Measurements from ENCODE around the gene CYREN.
A peak's percentile ranks its signal among the peaks of the same experiment; 100 is the strongest.
"Not testable (repeated sequence)": the region's sequence is repeated elsewhere in the genome, so short reads cannot be mapped to it uniquely, and the experiment has no call there.

CYREN gene

DNA sequence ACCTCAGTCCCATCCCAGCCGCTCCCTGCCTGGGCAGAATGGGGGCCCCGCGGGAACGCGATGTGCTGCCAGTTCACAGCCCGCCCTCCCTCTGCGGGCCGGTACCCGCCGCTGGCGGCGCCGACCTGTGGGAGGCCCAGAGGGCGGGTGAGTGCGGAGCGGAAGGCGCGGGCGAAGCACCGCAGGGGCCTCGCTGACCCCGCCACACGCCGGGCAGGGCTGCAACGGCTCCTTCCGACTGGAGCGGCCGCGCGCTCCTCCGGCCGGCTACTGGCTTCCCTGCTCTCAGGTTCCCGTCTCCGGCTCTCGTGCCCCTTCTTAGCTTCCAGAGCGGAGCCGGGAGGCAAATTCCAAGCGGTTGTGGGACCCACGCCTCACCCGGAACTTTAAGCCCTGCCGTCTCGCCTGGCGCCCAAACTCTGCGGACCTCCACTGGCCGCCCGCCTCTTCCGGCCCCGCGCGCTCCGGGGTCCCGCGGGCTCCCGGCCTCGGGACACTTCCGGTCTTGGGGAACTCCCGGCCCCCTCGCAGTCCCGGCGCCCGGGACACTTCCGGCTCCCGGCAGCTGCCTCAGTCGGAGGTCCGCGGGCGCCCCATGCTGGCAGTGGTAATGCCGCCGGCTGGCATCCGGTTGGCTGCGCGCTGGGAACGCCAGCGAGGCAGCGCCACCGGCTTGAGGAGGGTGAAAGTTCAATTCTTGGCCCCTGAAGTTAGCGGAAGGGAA is at the start of gene CYREN:
CYREN (minus strand) TSS at position 434 of the 724 bp plus-strand sequence. CDS start 1,785 bp downstream, outside the sequence.
- DNase-seq (ENCODE audit: low read depth in 2 of 2) = peak; percentile 76 to 81

DNA sequence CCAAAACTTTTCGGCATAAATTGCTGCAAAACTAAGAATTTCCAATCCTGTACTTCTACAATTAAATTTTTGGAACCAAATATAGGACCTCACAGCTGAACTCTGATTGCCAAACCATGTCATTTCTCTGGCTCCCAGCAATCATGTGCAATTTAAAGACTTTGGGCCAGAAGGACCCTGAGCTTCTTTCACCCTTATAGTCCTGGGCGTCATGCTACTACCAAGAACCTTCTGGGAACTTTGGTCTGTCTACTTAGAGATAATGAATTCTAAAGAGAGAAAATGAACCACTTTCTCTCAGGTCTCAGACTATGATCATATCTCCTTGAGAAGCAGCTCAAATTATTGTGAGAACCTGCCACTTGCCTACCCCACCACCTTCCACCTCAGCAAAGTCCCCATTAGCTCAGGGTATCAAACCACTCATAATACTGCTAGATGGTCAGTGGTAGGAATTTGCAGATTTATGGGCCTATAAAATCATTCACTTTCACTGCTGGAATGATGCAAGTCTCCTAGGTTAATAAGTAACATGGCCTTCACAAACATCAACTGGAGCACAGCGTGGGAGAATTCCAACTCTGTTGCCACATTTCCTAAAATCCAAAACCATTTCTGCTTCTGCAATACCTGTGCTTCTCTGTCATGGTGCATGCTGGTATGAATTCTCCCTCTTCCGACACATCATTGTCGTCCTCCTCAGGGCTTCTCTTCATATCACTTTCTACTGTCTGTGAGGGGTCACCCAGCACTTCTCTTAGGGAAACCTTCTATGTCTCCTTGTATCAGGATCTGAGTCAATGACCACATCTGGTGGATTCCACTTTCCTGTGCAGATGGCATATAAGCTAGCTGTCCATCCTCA is 47.4 kb upstream of the CYREN start:
- no peak for DNase-seq (ENCODE audit: low read depth in 2 of 2)

GRCh38 chr7:135215698-135216097 is 45.2 kb upstream of the CYREN start:
- DNase-seq (ENCODE audit: low read depth in 2 of 2) = no peak

DNA sequence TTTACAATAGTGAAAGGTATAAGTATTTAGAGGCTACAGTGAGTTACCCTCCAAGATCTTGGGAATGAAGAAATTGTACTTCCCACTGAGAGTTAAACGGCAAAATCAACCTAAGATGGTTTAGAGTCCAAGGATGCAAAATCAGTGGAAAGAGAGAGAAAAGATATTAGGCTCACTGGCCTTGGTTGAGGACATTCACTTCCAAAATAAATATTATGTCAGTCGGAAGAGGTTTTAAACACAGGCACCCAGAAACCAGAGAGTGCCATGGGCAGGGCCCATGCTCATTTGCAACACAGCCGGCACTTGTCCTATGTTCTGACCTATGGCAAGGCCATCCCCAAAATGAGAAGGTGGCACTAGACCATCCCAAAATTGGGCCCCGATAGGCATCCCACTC is 44.7 kb upstream of the CYREN start:
- no peak for DNase-seq (ENCODE audit: low read depth in 2 of 2)

- DNase-seq (ENCODE audit: low read depth in 2 of 2) = no peak
Observed at GRCh38 chr7:135213831-135214230, 43.3 kb upstream of the CYREN start.

DNA sequence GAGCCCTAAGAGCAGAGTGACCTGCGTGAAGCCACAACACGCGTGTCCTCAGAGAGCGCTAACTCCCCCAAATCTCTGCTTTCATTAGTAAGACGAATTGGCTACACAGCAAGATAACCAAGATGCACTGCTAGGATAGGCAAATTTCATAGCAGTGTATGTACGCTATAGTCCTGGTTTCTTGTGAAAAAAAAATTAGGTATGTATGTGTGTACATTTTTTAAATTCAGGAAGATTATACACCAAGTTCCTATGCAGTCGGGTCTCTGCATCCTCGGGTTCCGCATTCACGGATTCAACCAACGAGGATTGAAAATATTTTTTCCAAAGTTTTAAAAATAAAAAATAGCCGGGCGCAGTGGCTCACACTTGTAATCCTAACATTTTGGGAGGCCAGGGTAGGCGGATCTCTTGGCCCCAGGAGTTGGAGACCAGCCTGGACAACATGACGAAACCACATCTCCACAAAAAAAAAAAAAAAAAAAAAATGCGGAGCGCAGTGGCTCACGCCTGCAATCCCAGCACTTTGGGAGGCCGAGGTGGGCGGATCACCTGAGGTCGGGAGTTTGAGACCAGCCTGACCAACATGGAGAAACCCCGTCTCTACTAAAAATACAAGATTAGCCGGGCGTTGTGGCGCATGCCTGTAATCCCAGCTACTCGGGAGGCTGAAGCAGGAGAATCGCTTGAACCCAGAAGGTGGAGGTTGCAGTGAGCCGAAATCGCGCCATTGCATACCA is 41.6 kb upstream of the CYREN start:
- not testable (repeated sequence) for DNase-seq (ENCODE audit: low read depth in 2 of 2)

DNA sequence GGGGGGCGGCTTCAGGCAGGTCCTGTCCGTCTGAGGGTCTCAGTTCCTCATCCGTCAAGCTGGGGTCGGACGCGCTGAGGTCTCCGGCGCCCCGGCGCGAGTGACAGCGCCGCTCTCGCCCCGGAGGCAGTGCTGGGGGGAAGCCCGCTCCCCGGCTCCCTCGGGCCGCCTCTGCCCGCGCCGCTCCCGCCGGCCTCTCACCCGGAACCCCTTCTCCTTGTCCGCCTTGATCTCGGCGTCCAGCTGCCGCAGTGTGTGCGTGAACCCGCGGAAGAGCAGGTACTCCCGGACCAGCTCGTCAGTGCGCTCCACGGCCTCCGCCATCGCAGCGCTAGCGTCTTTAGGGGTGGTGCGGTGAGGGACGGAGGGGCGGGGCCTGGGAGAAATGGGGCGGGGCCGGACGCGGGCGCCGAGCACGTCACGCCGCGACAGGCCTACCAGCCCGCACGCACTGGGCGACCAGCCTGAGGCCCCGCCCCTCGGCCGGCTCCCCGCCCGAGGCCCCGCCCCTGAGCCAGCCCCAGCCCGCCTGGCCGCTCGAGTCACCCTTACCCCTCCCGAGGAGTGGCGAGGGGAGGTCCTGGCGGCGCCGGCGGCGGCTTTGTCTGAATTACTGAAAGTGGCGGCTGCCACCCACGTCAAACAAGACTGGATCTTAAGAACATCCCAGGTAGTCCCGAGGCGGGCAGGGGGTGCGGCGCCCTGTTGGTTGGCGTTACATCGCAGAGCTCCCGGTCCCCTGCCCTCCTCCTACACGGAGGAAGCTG is 40.9 kb upstream of the CYREN start, which contains the start of gene WDR91:
WDR91 (minus strand) TSS at position 348 of the 767 bp plus-strand sequence; CDS start at position 324, 24 bp downstream.
- peak; percentile 95 for DNase-seq (ENCODE audit: low read depth in 2 of 2)

GRCh38 chr7:135210888-135211178 is 40.3 kb upstream of the CYREN start:
- DNase-seq (ENCODE audit: low read depth in 2 of 2) = no peak

GRCh38 chr7:135209225-135209834 is 38.8 kb upstream of the CYREN start:
- no peak for DNase-seq (ENCODE audit: low read depth in 2 of 2)

GRCh38 chr7:135208102-135208793 is 37.7 kb upstream of the CYREN start:
- no peak for DNase-seq (ENCODE audit: low read depth in 2 of 2)

GRCh38 chr7:135207406-135208101 is 37.0 kb upstream of the CYREN start:
- no peak for DNase-seq (ENCODE audit: low read depth in 2 of 2)

GRCh38 chr7:135206941-135207391 is 36.5 kb upstream of the CYREN start:
- no peak for DNase-seq (ENCODE audit: low read depth in 2 of 2)

DNA sequence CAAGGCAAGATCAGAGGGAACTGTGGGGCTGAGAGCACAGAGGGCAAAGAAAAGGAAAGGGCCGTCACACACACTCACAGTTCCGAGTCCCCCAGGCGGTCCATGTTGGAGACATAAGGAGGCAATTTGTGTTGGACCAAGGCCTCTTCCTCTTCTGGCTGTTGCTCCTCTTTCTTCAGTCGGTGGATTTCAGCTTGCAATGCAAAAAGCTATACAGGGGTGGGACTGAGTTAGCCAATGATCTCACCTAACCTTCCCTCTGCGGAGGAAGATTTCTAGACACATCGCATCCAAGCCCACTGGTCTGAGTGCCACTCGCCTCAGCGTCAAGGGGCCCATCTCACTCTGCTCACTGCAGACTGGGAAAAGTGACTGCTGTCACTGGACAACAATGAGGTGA is 35.3 kb upstream of the CYREN start:
- no peak for DNase-seq (ENCODE audit: low read depth in 2 of 2)

DNA sequence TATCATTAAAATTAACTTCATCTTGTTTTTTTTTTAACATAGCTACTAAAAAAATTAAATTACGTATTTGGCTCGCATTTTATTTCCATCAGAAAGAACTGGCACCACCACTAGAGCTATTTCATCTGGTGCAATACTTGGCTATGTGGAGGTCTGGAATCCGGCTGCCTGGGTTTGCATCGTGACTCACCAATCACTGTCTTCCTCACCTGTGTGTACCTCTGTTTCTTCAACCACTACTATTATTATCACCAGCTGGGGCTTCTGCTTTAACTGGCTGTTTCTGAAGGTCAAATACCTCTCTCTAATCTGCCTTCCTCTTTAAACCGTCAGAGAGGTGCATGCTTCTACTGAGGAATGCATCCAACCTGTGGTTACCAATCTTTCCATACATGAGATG is 34.4 kb upstream of the CYREN start:
- DNase-seq (ENCODE audit: low read depth in 2 of 2) = no peak

DNA sequence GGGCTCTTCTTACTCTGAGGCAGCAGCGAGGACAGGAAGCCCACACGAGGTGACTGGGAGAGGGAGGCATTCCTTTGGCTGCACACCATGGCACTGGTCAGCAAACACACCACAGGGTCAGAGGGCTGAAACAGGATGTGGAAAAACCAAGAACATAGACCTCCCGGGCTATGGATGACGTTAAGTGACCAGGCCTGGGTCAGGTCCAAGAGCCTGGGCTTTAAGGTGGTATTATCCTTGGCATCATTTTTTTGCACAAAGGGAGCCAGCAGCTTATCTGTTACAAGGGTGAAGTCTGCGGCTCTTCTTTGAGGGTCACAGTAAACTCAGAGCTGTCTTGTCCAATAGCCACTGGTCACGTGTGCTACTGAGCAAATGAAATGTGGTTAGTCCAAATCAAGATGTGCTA is 33.8 kb upstream of the CYREN start:
- no peak for DNase-seq (ENCODE audit: low read depth in 2 of 2)

- no peak for DNase-seq (ENCODE audit: low read depth in 2 of 2)
Observed at GRCh38 chr7:135201350-135201749, 30.8 kb upstream of the CYREN start.

- DNase-seq (ENCODE audit: low read depth in 2 of 2) = no peak
Observed at GRCh38 chr7:135200821-135201331, 30.4 kb upstream of the CYREN start.

- DNase-seq (ENCODE audit: low read depth in 2 of 2) = no peak
Observed at GRCh38 chr7:135199439-135199838, 28.9 kb upstream of the CYREN start.

- no peak for DNase-seq (ENCODE audit: low read depth in 2 of 2)
Observed at GRCh38 chr7:135197906-135198655, 27.6 kb upstream of the CYREN start.
